HG02588 (cell line): ENCODE results near the gene ADAM22.
A peak's percentile ranks its signal among the peaks of the same experiment; 100 is the strongest.

Experiments used
- ATAC-seq: cut with Tn5 transposase; IDR thresholded peaks from one replicate; pipeline ENCODE4 v1.9.1; 2021; ENCODE audit warnings: mild to moderate bottlenecking, moderate library complexity; ENCODE audit not compliant: unreplicated experiment

The ADAM22 gene

DNA sequence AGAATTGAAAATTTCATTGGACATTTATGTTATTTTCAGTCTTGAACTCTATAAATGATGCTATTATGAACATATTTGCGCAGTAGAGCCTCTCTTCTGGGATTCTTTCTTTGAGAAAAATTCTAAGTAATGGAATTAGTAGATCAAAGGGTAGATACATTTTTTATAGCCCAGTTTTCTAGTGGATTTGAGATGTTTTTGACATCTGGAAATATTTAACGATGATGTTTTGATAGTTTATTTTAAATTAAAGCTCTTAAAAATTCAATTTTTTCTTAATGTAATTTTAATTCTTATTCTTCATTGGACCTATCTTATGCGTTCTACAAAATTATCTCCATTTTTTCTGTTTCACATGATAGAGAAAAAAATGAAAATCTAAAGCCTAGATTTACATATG is 103.0 kb downstream of the ADAM22 start:
- ATAC-seq: no peak

DNA sequence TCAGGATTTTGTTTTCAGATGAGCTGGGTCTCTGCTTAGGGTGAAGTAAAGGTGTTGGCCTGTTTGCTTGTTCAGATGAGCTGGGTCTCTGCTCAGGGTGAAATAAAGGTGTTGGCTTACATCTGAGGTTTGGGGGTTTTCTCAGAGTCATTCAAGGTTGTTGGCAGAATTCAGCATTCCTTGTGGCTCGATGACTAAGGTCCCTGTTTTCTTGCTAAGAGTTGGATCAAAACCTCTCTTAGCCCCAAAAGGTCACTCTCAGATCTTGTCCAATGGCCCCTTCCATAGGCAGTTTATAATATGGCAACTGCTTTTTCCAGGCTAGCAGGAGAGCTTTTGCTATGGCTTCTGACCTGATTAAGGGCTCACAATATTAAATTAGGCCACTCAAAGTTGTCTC is 106.6 kb downstream of the ADAM22 start:
- no peak for ATAC-seq

DNA sequence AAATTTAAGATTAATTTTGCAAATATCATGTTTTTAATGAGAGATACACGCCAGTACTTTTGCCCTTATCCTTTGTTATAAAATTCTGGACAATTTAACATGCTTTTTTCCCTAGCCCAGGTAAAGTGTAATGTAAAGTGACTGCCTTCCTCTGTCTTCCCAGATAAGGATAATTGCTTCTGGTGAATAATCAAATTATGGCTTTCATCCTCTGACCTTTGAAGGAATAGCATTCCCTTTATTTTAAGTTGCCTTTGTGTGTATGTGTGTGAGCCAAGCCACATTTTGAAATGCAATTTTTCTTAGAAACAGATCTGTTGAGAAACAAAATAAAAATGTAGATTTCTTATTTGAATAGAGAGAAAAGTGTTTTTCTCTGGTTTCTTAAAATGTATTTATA is 107.5 kb downstream of the ADAM22 start:
- ATAC-seq: no peak

DNA sequence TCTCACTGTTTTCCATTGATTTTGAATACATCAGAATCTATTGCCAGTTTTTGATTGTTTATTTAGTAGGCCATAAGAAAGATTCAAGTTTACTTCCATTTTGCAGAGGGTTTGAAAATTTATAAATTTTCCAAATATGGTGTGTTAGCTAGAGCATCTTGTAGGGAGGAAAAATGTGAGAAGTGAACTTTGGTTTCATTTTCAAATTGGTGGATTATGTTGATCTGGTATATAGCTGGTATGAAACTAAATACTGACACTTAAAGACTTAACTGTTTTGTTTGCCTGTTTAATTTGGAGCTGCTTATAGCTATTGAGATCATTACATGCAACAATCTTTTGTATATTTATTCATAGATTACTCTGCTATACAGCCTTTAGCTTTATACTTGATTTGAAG is 108.1 kb downstream of the ADAM22 start:
- no peak for ATAC-seq

DNA sequence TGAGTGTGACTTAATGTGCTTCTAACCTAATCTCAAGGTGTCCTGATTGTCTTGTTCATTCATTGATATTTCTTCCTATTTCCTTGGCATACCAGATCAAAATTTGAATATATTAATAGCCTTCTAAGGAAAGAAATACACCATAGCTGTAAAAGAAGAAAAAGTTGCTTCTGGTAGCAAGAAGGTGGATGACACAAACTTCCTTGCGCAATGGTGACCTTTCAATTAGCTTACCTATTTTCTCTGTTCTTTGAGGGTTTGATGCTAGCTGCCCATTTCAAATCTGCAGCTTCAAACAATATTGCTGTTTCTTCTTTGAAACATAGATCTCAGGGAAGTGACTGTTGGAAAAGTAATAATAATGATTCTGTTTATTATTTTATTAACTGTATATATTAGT is 108.8 kb downstream of the ADAM22 start:
- ATAC-seq: no peak

DNA sequence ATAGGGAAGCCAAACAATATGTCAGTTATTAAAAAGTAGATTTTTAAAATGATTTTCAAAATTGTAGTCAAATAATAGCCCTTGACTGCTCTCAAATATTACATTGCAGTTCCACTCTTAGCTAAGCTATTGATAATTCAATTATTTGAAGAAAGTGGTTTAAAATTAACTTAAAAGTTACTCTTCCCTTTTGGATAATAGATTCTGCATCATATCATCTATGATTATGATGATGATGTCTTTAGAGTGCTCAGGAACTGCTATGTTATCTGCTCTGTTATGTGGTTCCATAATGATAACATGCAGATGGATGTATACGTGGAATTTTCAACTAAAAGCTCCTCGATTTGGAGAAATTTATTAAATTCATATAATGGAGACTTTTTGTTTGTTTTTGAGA is 110.0 kb downstream of the ADAM22 start:
- no peak for ATAC-seq

DNA sequence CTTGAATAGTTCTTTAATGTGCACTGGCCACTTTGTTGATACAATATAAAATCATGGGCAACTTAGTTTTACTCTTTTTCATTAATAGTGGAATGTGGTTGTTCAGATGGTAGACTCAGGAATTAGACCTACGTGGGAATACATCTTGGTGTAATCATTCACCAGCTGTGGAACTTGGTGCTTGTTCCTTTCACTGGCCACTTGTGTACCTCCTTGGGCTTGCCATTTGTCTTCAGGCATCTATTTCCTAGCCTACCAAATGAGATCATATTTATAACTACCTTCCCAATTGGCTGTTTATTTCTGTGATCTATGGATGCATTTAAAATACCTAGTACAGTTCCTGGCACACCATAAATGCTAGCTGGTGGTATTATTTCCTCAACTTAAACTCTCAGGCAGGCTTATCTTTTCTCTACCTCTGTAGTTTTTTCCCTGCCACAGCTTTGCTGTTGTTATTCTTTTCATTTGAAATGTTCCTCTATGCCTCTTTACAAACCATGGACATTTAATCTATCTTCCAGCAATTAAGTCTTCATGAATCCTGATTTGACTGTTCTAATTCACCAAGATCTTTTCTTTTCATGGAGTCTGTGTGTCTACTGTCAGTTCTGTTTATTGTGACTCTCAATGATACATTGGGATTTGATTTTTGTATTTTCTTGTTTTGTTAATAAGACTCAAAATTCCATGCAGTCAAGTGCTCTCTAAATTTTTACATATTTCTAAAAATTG is 113.0 kb downstream of the ADAM22 start:
- ATAC-seq: no peak

DNA sequence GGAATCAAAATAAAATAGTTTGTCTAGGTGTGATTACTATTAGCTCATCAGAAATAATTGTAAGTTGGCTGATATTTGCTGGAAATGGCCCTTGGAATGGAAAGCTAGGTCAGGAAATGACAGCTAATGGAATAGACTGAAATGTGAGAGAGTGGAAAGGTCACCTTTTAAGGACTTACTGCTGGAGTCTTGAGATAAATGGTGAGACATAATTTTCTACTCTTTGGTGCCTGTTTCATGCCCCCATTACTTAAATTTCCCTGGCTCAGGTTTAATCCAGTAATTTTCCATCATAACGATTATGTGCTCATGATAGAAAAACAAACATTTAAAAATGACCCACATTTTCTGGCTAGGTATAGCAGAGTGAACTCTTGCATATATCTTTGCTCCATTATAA is 123.6 kb downstream of the ADAM22 start:
- no peak for ATAC-seq

DNA sequence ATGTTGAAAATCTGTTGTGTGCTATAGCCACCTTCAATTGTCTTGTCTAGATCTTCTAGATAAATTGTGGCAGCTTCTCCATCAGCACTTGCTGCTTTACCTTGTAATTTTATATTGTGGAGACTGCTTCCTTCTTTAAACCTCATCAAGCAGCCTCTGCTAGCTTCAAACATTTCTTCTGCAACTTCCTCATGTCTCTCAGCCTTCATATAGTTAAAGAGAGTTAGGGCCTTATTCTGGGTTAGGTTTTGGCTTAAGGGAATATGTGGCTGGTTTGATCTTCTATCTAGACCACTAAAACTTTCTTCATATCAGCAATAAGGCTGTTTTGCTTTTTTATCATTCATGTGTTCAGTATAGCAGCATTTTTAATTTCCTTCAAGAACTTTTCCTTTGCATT is 128.2 kb downstream of the ADAM22 start:
- ATAC-seq: no peak

DNA sequence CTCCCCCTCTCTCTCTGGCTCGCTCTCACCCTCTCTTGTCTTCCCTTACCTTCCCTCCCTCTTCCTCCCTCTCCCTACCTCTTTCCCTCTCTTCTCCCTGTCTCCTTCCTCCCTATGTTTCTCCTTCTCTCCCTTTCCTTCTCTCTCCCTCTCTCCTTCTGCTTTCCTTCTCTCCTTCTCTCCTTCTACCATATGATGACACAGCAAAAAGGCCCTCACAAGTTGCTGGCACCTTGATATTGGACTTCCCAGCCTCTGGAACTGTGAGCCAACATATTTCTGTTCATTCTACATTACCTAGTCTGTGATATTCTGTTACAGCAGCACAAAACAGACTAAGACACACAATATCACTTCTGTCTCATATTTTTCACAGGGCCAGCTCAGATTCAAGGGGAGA is 135.0 kb downstream of the ADAM22 start:
- no peak for ATAC-seq

DNA sequence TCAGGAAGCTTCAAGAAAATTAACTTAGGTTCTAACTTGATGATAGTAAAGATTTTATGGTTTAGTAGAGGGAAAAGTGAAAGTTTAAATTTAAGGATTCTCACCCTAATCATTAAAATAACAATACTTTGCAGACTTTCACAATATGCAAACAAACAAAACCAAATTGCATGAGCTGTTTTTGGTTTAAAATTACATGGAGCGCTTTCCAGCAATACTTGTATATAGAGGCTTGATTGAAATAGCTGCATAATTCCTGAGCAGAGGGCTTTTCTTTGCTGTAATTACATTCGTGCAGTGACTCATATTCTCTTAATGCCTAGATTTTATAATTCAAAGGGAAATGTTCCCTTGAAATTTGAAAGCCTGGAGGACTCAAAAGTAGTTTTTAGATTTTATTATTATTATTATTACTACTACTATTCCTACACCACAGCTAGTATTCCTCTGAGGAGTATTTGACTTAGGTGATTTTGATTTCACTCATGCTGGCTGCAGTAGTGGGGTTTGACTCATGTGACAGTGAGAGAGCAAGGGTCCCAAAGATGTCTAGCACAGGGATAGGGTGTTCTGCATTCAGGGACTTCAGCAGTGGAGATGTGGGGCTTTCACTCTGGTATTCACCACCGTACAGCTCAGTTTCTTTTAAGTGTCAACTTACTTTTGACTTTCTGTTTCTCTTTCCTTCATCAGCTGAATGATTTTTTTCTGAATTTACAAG is 138.1 kb downstream of the ADAM22 start:
- ATAC-seq: peak; percentile 79

DNA sequence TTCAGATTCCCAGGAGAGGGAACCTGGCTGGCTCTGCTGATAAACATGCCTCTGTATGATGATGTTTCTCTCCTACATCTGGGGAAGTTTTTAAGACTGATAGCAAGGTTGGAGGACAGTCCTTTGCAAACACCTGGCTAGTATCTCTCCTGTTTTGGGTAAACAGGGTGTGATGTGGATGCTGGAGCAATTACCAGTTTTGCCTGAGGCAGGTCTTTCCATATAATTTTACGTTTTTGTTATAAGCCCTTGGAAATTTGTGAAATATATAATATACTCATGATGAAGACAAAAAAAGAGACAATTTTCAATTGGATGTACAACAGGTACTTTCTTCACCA is 138.6 kb downstream of the ADAM22 start:
- ATAC-seq: no peak

DNA sequence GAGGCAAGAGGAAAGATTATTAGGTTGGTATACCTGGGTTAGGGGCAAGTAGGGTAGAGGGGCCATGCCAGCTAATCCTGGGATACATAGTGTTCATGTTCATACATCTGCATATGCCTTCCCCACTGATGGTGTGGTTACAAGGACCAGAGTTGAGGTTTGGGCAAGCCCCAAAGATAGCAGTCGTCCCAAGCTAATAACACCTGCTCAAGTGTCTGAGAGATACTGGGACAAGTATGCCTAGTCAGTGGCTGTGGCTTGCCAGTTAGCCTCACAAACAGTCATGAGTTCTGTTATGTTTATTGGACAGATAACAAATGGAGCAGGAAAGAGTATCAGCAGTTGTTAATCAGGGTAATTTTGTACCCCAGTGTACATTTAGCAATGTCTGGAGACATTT is 139.6 kb downstream of the ADAM22 start:
- ATAC-seq: no peak

DNA sequence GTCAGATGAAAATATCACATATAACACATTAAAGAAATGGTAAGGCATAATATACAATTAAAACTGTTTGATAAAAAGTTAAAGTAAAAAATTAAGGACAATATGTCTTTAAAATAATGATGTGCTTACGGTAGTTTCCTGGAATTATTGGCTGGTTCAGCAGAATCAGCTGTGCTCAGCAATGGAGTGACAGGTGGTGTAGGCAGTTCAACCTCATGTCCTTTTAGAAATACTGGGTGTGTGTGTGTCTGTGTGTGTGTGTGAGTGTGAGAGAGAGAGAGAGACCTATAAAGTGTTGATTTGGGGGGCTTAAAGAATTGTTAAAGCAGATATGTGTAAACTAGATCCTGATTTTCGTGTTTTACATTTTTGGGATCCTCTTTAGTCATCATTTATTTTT is 141.2 kb downstream of the ADAM22 start:
- no peak for ATAC-seq

DNA sequence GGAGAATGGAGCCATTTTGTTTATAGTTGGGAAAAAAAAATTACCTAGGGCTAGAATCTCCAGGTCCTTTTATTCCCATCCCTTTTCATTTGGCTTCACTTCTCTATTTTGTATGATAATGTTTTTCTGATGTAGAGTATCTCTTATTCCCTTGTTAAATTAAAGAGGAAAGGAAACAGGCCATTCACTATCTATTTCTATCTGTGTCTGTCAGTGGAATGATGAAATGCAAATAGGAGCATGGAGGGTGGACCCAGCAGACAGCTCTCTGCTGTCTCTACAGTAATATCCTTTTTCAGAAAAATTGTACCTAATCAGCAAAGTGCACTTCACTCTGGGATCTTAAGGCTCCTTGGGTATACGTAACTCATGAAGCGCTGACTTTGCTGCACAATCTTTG is 149.8 kb downstream of the ADAM22 start:
- ATAC-seq: no peak

DNA sequence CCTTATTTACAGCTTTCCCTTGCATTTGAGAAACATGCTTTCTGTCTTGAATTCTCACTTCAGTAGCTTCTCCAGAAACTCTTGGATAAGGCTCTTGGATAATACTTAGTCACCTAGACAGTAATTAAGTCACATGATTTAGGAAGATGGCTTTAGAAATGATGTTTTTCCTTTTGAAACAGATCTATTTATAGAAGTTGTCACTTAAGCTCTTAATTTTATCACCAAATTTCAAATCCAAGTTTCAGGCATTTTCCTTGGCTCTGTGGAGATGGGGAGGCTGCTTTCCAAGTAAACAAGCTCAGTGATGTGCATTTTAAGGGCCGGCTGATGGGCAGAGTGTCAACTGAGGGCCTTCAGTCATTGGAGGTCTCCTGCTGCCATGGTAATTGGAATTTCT is 155.5 kb downstream of the ADAM22 start:
- no peak for ATAC-seq

DNA sequence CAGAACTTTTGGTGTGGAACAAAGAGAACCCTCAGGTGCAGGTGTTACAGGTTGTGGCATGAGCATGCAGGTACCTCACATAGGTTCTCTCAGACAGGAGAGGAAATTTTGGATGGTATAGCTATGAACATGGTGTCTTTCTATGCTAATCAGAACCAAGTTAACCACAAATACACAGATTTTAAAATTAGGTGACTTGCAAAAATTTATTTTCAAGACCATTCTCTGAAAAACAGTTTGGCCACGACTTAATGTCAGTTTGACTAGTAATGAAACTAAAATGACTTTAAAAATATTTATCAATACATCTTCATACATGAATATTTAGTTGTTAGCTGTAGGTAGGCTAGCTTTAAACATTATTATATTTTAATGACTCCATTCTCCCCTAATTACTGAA is 156.2 kb downstream of the ADAM22 start:
- ATAC-seq: no peak

DNA sequence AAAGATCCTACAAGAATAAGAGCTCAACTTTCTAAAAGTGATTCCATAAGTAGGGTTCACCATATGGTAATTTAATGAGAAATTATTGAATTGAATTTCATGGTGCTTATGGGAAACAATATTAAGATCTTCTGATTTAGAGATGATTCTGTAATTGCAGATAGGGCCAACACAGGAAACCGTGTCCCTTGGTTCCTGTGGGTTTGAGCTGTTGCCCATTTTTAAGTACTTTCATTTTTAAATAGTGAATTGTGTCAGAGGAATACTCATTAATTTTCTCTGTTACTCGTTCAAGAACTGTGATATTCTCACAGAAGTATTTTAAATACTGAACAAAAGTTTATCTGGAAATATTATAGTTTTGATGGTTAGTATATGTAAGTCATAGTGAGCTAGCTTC is 156.6 kb downstream of the ADAM22 start:
- ATAC-seq: peak; percentile 60

DNA sequence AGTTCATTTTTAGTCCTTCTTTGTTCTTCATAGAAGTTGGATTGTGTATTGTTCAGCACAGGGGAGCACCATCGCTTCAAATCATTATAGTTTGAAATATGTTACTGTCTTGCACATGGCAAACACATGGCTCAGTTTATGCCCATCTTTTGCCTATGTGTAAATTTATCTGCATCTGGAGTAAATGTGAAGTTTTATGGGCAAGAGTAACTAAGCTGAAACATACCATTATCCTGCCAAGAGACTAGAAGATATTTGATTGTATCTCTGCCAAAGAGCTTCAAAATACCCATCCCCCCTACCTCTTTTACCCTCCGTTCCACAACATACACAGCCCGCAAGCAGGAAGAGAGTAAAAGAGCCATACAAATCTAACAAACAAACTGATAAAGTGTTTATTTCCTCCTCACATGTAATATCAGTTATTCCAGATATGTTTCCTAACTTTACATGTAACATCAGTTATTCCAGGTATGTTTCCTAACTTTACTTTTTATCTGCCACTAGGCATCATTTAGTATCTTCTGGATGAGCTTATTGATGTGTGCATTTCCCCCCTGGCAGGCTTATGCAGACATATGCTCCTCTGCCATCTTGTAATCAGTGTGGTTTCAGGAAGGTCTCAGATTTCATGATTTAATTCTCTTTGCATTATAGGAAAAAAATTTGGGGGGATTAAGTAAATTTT is 158.1 kb downstream of the ADAM22 start:
- ATAC-seq: no peak

DNA sequence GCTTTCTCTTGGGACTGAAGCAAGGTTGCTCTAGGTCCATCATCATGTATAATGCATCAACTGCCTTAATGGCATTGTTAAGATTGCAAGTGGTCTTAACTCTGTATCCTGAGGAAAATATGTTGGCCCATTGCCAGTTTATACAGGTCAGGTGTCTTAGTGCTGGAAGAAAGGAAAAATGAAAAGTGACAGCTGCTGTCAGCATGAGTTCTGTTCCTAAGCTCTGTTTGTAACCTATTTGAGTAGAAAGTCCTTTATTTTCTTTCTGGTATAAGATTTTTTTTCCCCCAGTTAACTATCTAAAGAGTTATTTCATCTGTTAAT is 158.6 kb downstream of the ADAM22 start:
- ATAC-seq: no peak

DNA sequence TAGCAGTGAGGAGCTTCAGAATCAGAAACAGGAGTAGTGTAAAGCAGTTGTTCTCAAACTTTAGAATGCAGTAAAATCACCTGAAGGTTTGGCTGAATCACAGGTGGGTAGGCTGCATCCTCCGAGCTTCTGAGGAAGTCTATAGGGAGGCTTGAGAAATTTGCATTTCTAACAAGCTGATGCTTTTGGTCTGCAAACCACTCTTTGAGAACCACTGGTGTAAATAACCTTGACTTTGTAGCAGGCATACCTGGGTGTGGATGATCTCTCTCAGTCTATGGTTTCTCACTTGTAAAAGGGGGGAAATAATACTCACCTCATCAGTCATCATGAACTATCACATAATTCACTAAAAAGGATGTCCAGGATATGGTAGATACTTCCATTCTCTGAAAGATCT is 167.7 kb downstream of the ADAM22 start:
- peak; percentile 51 for ATAC-seq

DNA sequence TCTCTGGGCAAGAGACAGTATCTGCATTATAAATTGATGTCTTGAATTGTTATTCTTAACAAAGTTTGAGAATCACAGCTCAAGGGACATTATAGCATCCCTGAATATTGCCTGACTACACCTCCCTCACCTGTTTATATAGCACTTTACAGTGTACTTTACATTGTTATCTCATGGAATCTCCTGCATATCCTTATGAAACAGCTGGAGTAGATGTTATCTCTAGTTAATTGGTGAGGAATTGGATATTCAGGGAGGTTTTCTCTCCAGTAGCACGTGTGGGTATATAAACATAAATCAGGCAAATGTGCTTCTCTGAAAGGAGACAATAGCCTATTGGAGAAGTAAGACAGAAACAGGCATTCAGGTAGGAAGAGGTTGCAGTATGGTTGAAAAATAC is 168.6 kb downstream of the ADAM22 start:
- no peak for ATAC-seq
